MCF 10A (cell line): ENCODE measurements around the gene PXMP4. TPM values are rescaled to one million over a fixed set of nuclear protein-coding genes. Genes with fewer than 3 reads are reported as not detected.

ENCODE experiments used
- Bru-seq: library from RNA; stranded (reverse); fragments of 400-500 nt; gene quantifications from one replicate; lab custom pipeline; 2021; lab: Mats Ljungman, UMichigan
- BruChase-seq, 2 experiments: library from RNA; stranded (reverse); fragments of 400-500 nt; gene quantifications; one replicate each; lab custom pipeline; 2021; lab: Mats Ljungman, UMichigan
- BruUV-seq: library from RNA; stranded (reverse); fragments of 400-500 nt; replicated peaks from 2 replicates; lab custom pipeline; 2021; lab: Mats Ljungman, UMichigan
- CTCF ChIA-PET: fragments of 300-600 bp; sonication (Branson Sonifier 250); formaldehyde crosslinking; extraction: SDS; loops from one replicate; lab custom pipeline; 2021; ENCODE audit warnings: antibody characterized with exemption, inconsistent platforms; lab: Yijun Ruan, JAX
- POLR2A ChIA-PET: fragments of 300-600, 350-650 bp; sonication (Branson Sonifier 250); formaldehyde crosslinking; extraction: SDS; loops from one replicate; lab custom pipeline; 2020; ENCODE audit warnings: antibody characterized with exemption, inconsistent platforms; lab: Yijun Ruan, JAX
- DNase-seq: peaks from one replicate; pipeline ENCODE4 v3.0.0-alpha.2; 2018; ENCODE audit not compliant: unreplicated experiment
- H3K27ac Mint-ChIP-seq: one replicate; pipeline ENCODE4 v1.8.0; 2022; ENCODE audit warnings: mild to moderate bottlenecking, low read depth, mixed read lengths; ENCODE audit not compliant: unreplicated experiment
- H3K27me3 Mint-ChIP-seq: one replicate; pipeline ENCODE4 v1.8.0; 2022; ENCODE audit warnings: mixed read lengths; ENCODE audit not compliant: insufficient read depth, unreplicated experiment
- H3K36me3 Mint-ChIP-seq: one replicate; pipeline ENCODE4 v1.8.0; 2022; ENCODE audit warnings: mild to moderate bottlenecking, moderate library complexity, mixed read lengths; ENCODE audit not compliant: insufficient read depth, unreplicated experiment
- H3K4me1 Mint-ChIP-seq: one replicate; pipeline ENCODE4 v1.8.0; 2022; ENCODE audit warnings: mixed read lengths; ENCODE audit not compliant: insufficient read depth, unreplicated experiment
- H3K4me3 Mint-ChIP-seq: one replicate; pipeline ENCODE4 v1.8.0; 2022; ENCODE audit warnings: mild to moderate bottlenecking, moderate library complexity, mixed read lengths; ENCODE audit not compliant: unreplicated experiment
- H3K9me3 Mint-ChIP-seq: one replicate; pipeline ENCODE4 v1.8.0; 2022; ENCODE audit warnings: mixed read lengths; ENCODE audit not compliant: unreplicated experiment
- CTCF ChIP-seq: fragments of 200-600 bp; IDR thresholded peaks from one replicate; pipeline ENCODE4 v1.8.0; 2022; ENCODE audit warnings: antibody characterized with exemption, mild to moderate bottlenecking; ENCODE audit not compliant: unreplicated experiment
- intact Hi-C: fragments of 100-400 bp; cut with micrococcal nuclease; formaldehyde crosslinking; loops from 2 replicates; pipeline ENCODE4 v1.14.1; 2022
- long read RNA-seq: library from polyadenylated mRNA; stranded (forward); transcript quantifications from one replicate; pipeline ENCODE4 v2.0.0, GENCODE V29; 2022
- total RNA-seq: library from RNA; stranded (reverse); gene quantifications from 2 replicates; pipeline ENCODE4 v1.2.3, GENCODE V29; 2022

The PXMP4 gene
- 3.9 and 5.2 TPM in 2 replicates for total RNA-seq
- percentile 38 among the genes with signal in this experiment for Bru-seq, nascent RNA
- BruChase-seq, experiment 1, labeled RNA remaining after a 6-hour chase, result percentile 56 among the genes with signal in this experiment
- BruChase-seq, experiment 2, labeled RNA remaining after a 2-hour chase, result percentile 43 among the genes with signal in this experiment
- long read RNA-seq, full-length matches to known transcripts, result 2 of 6 reads
- long read RNA-seq, partial matches to known transcripts, result 0 of 6 reads
- long read RNA-seq, other reads (novel, unspliced or antisense), result 4 of 6 reads

GRCh38 chr20:33719989-33720709 lies at the start of gene PXMP4:
TSS of gene PXMP4 (minus strand) at chr20:33720310. CDS start at chr20:33720207, 103 bp downstream.
- ChIA-PET POLR2A (interaction anchor here (0.5 to 3.2 kb wide), 25 partner anchors 9 to 1101 kb away, joined by 3 to 37 read pairs (median 5); partner anchors contain the start of genes ACTL10, CHMP4B, EIF2S2 and MAPRE1), CTCF (interaction anchor here (0.5 to 2.4 kb wide), 9 partner anchors 15 to 1997 kb away, joined by 3 to 7 read pairs (median 3); partner anchors contain the start of genes CHMP4B and E2F1)
- Mint-ChIP-seq H3K4me1 (peaks cover 9% of the 10 kb centered on the region), H3K4me3 (peak within 1 kb of the TSS; percentile 67), H3K36me3 (peaks cover 15% of the 10 kb centered on the region), H3K27me3 (no peaks in the 10 kb centered on the region), H3K27ac (peak within 1 kb of the TSS; percentile 0), H3K9me3 (peaks cover 7% of the 10 kb centered on the region)
- no TSS peak for BruUV-seq
- peak; percentile 98 for DNase-seq
- intact Hi-C loops, result no loop called here
- no peak for TF ChIP-seq CTCF

DNA sequence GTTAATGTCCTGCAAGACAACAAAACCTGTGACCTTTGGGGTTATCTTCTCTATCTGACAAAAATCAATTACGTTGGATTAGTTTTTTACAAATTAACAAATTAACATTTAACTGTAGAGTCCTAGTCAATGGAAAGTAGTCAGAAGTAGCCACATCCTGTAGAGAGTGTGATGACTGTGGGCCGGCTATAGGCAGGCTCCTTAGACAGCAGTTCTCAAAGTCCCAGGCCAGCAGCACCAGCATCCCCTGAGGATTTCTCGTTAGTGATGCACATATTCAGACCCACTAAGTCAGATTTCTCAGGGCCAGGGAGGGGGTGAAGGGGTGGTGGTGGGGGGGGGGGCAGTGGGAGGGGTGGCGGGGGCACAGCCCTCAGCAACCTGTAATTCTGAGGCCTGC lies 48.9 kb upstream of the PXMP4 start:
- CTCF ChIA-PET, result interaction anchor here (0.6 to 0.7 kb wide), 2 partner anchors 57 to 367 kb away, joined by 3 read pairs; no protein-coding TSS in a partner anchor
- no peaks in the 10 kb centered on the region for H3K27me3 Mint-ChIP-seq
- H3K4me1 Mint-ChIP-seq, result no peaks in the 10 kb centered on the region
- H3K4me3 Mint-ChIP-seq, result no peak overlapping the region
- no peak for DNase-seq
- POLR2A ChIA-PET, result no interaction called here
- no peak for TF ChIP-seq CTCF
- peaks cover 6% of the 10 kb centered on the region for H3K36me3 Mint-ChIP-seq
- no peaks in the 10 kb centered on the region for H3K9me3 Mint-ChIP-seq
- BruUV-seq, result no TSS peak
- no peak overlapping the region for H3K27ac Mint-ChIP-seq
- intact Hi-C loops, result no loop called here

- Mint-ChIP-seq H3K36me3 (peaks cover 6% of the 10 kb centered on the region), H3K9me3 (no peaks in the 10 kb centered on the region), H3K27ac (no peak overlapping the region), H3K4me1 (no peaks in the 10 kb centered on the region), H3K27me3 (no peaks in the 10 kb centered on the region), H3K4me3 (no peak overlapping the region)
- no peak for TF ChIP-seq CTCF
- no TSS peak for BruUV-seq
- intact Hi-C loops, result no loop called here
- ChIA-PET CTCF (no interaction called here), POLR2A (interaction anchor here (0.7 to 1.7 kb wide), 2 partner anchors 10 to 27 kb away, joined by 3 to 4 read pairs; no protein-coding TSS in a partner anchor)
- DNase-seq, result no peak
Observed at GRCh38 chr20:33767777-33768138, 47.6 kb upstream of the PXMP4 start.

- intact Hi-C loops, result no loop called here
- Mint-ChIP-seq H3K27me3 (no peaks in the 10 kb centered on the region), H3K4me3 (no peak overlapping the region), H3K36me3 (peaks cover 6% of the 10 kb centered on the region), H3K9me3 (no peaks in the 10 kb centered on the region), H3K27ac (no peak overlapping the region), H3K4me1 (no peaks in the 10 kb centered on the region)
- CTCF ChIA-PET, result interaction anchor here (0.6 kb wide), 1 partner anchor 39 kb away, joined by 7 read pairs; no protein-coding TSS in a partner anchor
- no peak for TF ChIP-seq CTCF
- BruUV-seq, result no TSS peak
- DNase-seq, result no peak
- POLR2A ChIA-PET, result interaction anchor here (0.7 to 1.7 kb wide), 2 partner anchors 11 to 317 kb away, joined by 3 to 4 read pairs; no protein-coding TSS in a partner anchor
Observed at GRCh38 chr20:33766686-33767085, 46.6 kb upstream of the PXMP4 start.
